T1000 (cell line): Measurements from ENCODE around the gene GYPC.
"Not testable (repeated sequence)": the region's sequence is repeated elsewhere in the genome, so short reads cannot be mapped to it uniquely, and the experiment has no call there.

Experiments used
- DNase-seq: peaks from one replicate; lab custom pipeline; 2025; ENCODE audit warnings: mixed read lengths; lab: John Stamatoyannopoulos, UW

Gene GYPC, protein sequence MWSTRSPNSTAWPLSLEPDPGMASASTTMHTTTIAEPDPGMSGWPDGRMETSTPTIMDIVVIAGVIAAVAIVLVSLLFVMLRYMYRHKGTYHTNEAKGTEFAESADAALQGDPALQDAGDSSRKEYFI

DNA sequence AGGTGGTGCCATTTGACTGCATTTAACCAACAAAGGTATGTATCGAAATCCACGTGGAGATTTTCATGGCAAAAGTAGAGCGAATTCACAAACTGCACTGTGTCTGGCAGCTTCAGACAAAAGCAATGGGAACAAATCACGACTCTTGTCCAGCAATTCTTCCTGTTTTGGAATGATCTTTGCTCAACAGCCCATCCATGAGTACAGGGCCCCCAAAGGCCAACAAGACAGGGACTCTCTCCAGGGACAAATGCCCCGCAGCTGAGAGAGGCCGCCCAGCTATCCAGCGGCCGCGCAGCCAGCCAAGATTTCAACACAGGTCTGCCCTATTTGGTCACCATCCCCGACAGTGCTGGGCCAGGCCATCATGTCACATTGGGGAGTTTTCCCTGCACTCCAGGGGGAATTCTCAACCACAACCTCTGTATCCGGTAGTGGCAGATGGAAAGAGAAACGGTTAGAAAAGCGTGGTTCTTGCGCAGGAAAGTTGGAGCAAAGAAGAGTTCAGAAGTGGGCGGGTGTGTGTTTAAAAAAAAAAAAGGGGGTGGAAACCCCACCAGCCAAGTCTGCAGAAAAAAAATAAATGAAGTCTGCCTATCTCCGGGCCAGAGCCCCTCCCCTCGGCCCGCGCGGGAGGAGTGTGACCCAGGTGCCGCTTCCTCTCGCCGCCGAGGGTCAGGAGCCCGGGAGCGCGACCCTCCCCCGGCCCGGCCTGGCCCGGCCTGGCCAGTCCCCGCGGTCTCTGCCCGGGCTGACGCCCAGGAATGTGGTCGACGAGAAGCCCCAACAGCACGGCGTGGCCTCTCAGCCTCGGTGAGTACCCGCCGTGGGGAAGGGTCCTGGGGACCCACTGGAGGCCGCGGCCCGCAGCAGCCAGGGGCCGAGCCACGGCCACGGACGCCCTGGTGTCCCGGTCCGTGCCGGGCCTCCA is at the start of gene GYPC:
Gene GYPC (plus strand): TSS at position 659 of the 931 bp plus-strand sequence. CDS start 106 bp downstream, at position 765.
- DNase-seq, result peak; percentile 16

DNA sequence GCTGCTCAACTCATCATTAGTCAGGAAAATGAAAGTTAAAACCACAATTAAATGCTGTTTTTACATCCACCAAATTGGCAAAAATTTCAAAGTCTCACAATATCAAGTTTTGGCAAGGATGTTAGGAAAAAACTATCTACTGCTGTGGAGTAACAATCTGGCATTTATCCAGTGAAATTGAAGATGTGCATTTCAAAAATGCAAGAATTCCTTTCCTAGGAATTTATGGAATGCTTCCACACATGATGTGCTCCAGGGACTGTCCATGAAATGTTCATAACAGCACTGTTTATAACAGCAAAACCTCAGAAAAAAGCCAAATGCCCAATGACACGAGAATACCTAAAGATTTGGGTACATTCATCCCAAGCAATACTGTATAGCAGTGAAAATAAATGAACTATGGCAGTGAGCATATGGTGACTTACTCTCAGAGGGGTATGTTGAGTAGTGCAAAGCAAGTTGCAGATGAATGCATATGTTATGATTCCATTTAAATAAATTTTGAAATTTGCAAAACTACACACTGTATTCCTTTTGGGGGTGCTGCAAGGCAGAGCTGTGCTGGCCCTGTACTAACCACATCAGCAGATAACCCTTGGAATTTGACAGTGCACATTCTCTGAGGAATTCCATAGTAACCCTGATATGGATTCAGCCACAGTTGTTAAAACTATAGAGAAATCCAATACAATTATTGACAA is 41.3 kb upstream of the GYPC start:
- DNase-seq, result no peak

DNA sequence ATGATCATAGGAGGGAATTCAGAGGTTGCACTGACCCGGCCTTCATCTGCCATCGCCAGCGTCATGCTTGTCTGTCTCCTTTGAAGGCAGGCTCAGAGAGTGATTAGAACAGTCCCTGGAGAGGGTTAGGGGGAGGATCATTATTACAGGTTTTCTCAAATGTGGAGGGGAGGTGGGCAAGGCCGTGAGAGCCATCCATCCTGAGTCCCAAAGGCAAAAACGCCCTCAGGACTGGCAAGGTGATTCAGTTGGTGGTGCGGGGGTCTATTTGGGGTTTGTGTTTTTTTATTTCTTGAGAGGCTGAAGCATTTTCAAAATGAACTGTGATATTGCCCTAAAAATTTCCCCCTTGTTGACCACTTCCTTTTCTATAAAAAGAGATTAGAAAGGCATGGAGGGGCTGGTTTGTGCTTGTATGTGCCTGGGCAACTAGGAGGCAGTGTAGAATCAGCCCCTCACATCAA is 39.3 kb upstream of the GYPC start:
- no peak for DNase-seq

GRCh38 chr2:126620302-126620701 is 35.7 kb upstream of the GYPC start:
- no peak for DNase-seq

- DNase-seq, result no peak
These were observed 33.0 kb upstream of the GYPC start for GRCh38 chr2:126623000-126623399.

- DNase-seq, result no peak
These were observed 28.3 kb upstream of the GYPC start for GRCh38 chr2:126627643-126628042.

GRCh38 chr2:126634273-126634861 is 21.6 kb upstream of the GYPC start:
- DNase-seq, result no peak

- peak; percentile 50 for DNase-seq
These were observed 20.7 kb upstream of the GYPC start for GRCh38 chr2:126635281-126635680.

DNA sequence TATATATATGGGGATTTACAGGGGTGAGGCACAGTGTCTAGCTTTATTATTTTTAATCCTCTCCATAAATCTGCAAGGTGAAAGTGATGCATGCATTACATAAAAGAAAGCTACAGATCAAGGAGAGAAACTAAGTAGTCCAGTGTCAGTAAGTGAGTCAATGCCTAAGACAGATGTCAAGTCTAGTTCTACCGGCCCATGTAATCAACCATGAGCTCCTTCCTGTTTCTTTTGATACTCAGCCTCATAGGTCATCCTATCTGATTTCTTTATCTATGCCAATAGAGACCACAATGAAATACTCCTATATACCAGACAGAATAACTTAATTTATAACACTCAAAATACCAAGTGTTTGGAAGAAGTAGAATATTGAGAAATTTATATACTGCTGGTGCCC is 20.2 kb upstream of the GYPC start:
- no peak for DNase-seq

GRCh38 chr2:126637386-126637785 is 18.6 kb upstream of the GYPC start:
- no peak for DNase-seq

DNA sequence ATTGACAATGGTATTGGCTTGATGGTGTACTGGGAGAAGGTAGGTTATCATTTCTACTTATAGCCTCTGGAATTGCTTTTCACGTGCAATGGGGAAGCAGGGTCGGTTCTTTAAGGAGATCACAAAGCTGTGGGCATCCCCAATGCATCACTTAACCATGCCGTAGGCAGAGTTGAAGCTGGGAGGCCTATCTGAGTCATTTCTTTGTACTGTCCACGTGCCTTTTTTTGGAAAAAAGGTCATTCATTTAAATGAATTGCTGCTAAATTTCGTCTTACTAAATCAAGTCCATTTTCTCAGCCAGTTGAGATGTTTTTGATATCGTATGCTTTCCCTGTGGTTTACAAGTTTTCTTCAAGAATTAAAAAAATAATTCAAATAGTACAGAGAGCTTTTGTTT is 17.2 kb upstream of the GYPC start:
- DNase-seq, result no peak

DNA sequence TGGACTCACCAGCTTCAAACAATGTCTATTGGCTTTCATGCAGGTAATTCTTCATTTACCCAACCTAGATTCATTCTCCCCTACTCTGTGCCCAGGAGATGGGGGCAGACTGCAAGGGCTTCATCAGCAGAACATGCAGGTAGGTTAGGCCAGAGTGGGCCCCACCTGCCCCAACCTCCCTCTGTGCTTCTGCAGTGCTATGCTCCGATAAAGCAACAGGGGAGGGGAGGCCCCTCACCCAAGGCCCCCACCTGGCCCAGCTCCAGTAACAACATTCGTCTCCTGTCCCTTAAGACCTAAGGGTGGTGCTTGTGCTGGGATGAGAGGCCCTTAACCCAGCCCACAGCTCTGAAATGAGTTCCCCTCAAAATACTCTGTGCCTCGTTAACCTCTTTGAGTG is 16.7 kb upstream of the GYPC start:
- no peak for DNase-seq

- not testable (repeated sequence) for DNase-seq
These were observed 14.7 kb upstream of the GYPC start for GRCh38 chr2:126641294-126641693.

GRCh38 chr2:126642031-126642430 is 13.9 kb upstream of the GYPC start:
- DNase-seq, result no peak

DNA sequence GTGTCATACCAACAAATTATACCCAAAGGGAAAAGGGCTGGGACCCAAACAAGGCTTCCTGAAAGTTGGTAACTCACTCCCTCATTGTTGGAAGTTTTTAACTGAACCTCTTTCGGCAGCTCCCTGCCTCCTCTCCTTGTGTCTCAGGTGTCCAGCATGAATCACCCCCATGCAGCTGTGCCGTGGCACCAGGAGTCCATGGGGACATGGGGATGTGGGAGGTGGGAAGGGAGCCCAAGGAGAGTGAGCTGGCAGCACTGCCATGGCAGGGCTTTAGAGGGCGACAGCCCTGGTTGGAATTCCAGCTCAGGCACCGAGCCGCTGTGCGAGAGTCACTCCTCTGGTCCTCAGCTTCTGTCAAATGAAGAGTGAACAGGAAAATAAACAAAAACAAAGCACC is 12.5 kb upstream of the GYPC start:
- no peak for DNase-seq

DNA sequence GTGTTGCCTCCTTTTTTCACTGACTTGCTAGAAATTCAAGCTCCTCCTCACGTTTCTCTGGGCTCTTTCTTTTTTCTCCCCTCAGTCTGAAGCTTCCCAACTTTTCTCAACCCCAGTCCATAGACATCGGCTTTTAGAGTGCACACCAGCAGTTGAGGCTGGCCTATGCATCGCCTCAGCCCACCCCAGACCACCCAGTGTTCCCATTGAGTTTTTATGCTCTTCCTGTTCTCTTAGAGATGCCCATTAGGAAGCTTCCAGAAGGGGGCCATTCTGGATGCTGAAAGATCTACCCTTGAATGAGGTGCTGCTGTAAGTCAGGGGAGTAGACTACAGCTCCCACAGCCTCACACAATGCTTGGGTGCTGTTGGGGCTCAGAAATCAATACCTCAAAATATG is 12.0 kb upstream of the GYPC start:
- DNase-seq, result no peak

DNA sequence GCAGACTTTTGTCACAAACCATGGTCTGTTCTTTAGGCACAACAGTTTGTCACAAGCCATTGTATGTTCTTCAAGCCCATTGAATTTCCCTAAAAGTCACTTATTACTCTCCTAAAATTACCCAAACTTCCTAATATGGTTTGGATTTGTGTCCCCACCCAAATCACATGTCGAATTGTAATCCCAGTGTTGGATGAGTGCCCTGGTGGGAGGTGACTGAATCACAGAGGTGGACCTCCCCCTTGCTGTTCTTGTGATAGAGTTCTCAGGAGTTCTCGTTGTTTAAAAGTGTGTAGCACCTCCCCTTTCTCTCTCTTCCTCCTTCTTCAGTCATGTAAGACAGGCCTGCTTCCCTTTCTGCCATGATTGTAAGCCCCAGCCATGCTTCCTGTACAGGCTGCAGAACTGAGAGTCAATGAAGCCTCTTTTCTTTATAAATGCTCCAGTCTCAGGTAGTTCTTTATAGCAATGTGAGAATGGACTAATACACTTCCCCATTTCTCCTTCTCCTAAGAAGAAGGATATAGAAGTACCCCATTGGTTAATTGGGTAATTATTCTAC is 11.2 kb upstream of the GYPC start:
- DNase-seq, result no peak

DNA sequence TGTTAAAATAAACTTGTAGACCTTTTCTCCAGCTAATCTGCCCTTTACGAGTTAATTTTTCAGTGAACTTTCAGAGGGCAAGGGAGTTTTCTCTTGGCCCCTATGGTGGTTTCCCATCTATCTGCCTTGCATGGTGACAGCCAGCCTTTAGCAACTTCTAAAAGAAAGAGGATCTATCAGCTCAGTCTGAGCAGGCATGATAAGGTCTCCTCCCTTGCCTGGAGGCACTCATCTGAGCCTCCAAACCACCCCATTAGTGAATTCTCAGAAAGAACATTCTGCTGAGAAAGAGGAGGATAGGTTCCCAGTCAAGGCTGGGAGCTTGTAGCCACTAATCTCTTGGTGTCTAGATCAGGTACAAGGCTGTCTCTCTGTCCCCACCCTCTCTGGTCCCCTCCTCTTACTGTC is 10.7 kb upstream of the GYPC start:
- DNase-seq, result no peak

DNA sequence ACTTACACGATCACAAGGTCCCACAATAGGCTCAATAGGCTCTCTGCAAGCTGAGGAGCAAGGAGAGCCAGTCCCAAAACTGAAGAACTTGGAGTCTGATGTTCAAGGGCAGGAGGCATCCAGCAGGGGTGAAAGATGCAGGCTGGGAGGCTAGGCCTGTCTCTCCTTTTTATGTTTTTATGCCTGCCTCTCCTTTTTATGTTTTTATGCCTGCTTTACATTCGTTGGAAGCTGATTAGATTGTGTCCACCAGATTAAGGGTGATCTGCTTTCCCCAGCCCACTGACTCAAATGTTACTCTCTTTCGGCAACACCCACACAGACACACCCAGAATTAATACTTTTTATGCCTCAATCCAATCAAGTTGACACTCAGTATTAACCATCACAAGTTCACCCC is 9.9 kb upstream of the GYPC start:
- no peak for DNase-seq

DNA sequence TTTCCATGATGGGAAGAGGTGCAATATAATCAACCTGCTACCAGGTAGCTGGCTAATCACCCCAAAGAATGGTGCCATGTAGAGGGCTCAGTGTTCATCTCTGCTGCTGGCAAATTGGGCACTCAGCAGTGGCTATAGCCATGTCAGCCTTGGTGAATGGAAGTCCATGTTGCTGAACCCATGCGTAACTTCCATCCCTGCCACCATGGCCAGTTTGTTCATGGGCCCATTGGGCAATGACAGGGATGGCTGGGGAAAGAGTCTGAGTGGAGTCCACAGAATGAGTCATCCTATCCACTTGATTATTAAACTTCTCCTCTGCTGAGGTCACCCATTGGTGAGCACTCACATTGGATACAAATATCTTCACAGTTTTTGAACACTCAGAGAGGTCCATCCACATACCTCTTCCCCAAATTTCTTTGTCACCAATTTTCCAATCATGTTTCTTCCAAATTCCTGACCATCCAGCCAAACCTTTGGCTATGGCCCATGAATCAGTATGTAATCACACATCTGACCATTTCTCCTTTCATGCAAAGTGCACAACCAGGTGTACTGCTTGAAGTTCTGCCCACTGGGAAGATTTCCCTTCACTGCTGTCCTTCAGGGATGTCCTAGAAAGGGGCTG is 8.1 kb upstream of the GYPC start:
- DNase-seq, result not testable (repeated sequence)

DNA sequence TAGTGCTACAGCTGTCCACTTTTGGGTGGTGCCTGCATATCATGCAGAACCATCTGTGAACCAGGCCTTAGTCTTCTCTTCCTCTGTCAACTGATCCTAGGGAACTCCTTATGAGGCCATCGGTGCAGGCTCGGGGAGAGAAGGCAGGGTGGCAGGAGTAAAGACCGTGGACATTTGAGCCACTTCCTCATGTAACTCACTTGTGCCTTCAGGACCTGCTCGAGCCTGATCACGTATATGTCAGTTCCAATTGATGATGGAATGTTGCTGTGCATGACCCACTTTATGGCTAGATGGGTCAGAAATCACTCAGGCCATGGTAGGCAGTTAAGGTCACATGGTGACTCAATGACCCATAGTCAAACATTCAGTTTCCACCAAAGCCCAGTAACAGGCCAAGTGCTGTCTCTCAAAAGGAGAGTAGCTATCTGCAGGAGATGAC is 7.6 kb upstream of the GYPC start:
- not testable (repeated sequence) for DNase-seq

GRCh38 chr2:126649101-126649500 is 6.9 kb upstream of the GYPC start:
- no peak for DNase-seq
